A673 (cell line): ENCODE data around the gene FBXL7.

Experiments
- EZH2 ChIP-seq: fragments of 200-600 bp; sonication (generic); IDR thresholded peaks from 2 replicates; pipeline ENCODE4 v1.6.1; 2017; ENCODE audit warnings: borderline replicate concordance, low read depth, mild to moderate bottlenecking, mixed read lengths, antibody characterized with exemption, low read length; ENCODE audit not compliant: poor library complexity, severe bottlenecking
- TF ChIP-seq, protein P1 (sequence below): fragments of 300-800, 200-600 bp; sonication (generic); conservative IDR thresholded peaks from 2 replicates; pipeline ENCODE4 v1.5.1; 2017; ENCODE audit warnings: low read depth, mild to moderate bottlenecking, antibody characterized with exemption, low read length, moderate library complexity, mixed read lengths

GRCh38 chr5:15794052-15794985 is 294.3 kb downstream of the FBXL7 start:
- TF ChIP-seq, protein P1, sequence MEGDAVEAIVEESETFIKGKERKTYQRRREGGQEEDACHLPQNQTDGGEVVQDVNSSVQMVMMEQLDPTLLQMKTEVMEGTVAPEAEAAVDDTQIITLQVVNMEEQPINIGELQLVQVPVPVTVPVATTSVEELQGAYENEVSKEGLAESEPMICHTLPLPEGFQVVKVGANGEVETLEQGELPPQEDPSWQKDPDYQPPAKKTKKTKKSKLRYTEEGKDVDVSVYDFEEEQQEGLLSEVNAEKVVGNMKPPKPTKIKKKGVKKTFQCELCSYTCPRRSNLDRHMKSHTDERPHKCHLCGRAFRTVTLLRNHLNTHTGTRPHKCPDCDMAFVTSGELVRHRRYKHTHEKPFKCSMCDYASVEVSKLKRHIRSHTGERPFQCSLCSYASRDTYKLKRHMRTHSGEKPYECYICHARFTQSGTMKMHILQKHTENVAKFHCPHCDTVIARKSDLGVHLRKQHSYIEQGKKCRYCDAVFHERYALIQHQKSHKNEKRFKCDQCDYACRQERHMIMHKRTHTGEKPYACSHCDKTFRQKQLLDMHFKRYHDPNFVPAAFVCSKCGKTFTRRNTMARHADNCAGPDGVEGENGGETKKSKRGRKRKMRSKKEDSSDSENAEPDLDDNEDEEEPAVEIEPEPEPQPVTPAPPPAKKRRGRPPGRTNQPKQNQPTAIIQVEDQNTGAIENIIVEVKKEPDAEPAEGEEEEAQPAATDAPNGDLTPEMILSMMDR: peak; percentile 38; the same call in 1 of the 2 replicates
- TF ChIP-seq EZH2: no peak
